Subcutaneous abdominal adipose tissue (tissue), 5 donors: ENCODE measurements around the gene PTPRQ.

Experiments
- H3K27ac ChIP-seq: one replicate; pipeline ENCODE4 v1.7.0; 2013; ENCODE audit warnings: low read depth, mild to moderate bottlenecking, inconsistent platforms, low read length, moderate library complexity
- H3K27me3 ChIP-seq, 5 donors: one replicate each; pipeline ENCODE4 v1.7.0; 2013; ENCODE audit warnings: low read length in 5 of 5, inconsistent platforms in 1 of 5; ENCODE audit not compliant: control insufficient read depth in 5 of 5, insufficient read depth in 4 of 5
- H3K36me3 ChIP-seq, 5 donors: one replicate each; pipeline ENCODE4 v1.7.0; 2013; ENCODE audit warnings: low read length in 5 of 5; ENCODE audit not compliant: control insufficient read depth in 5 of 5, insufficient read depth in 5 of 5
- H3K4me1 ChIP-seq, 5 donors: one replicate each; pipeline ENCODE4 v1.7.0; 2013; ENCODE audit warnings: low read length in 5 of 5, mild to moderate bottlenecking in 3 of 5, moderate library complexity in 1 of 5; ENCODE audit not compliant: control insufficient read depth in 5 of 5, insufficient read depth in 5 of 5
- H3K4me3 ChIP-seq, 5 donors: one replicate each; pipeline ENCODE4 v1.7.0; 2013; ENCODE audit warnings: low read length in 5 of 5, low read depth in 1 of 5
- H3K9ac ChIP-seq, 5 donors: one replicate each; pipeline ENCODE4 v1.7.0; 2013; ENCODE audit warnings: low read length in 5 of 5, mild to moderate bottlenecking in 4 of 5, moderate library complexity in 3 of 5
- H3K9me3 ChIP-seq, 5 donors: one replicate each; pipeline ENCODE4 v1.7.0; 2013; ENCODE audit warnings: low read length in 5 of 5; ENCODE audit not compliant: control insufficient read depth in 5 of 5
- donor health status: healthy.
- donor health status: healthy.
- donor health status: healthy.
- donor health status: healthy.
- donor health status: healthy.

Gene PTPRQ

GRCh38 chr12:80582431-80582830 is 138.4 kb downstream of the PTPRQ start:
- Histone ChIP-seq H3K36me3 (no peaks in the 10 kb centered on the region), H3K9ac (no peak overlapping the region), H3K4me3 (no peak overlapping the region), H3K9me3 (no peaks in the 10 kb centered on the region), H3K4me1 (no peaks in the 10 kb centered on the region), H3K27ac (no peak overlapping the region), H3K27me3 (no peaks in the 10 kb centered on the region)

GRCh38 chr12:80589077-80589476 is 145.0 kb downstream of the PTPRQ start:
- Histone ChIP-seq H3K36me3 (peaks cover 0 to 13% (median 0%) of the 10 kb centered on the region in 5 donors), H3K4me1 (no peaks in the 10 kb centered on the region), H3K27me3 (no peaks in the 10 kb centered on the region)

GRCh38 chr12:80590085-80590484 is 146.1 kb downstream of the PTPRQ start:
- H3K36me3 ChIP-seq = peaks cover 0 to 13% (median 0%) of the 10 kb centered on the region in 5 donors
- no peak overlapping the region for H3K27ac ChIP-seq
- no peak overlapping the region for H3K4me3 ChIP-seq
- no peaks in the 10 kb centered on the region for H3K9me3 ChIP-seq
- no peaks in the 10 kb centered on the region for H3K27me3 ChIP-seq
- no peaks in the 10 kb centered on the region for H3K4me1 ChIP-seq
- H3K9ac ChIP-seq = no peak overlapping the region

More at GRCh38 chr12:80589077-80589476, 145.0 kb downstream of the PTPRQ start:
- Histone ChIP-seq H3K9ac (no peak overlapping the region), H3K4me3 (no peak overlapping the region), H3K27ac (no peak overlapping the region), H3K9me3 (no peaks in the 10 kb centered on the region)

GRCh38 chr12:80593766-80594165 is 149.7 kb downstream of the PTPRQ start:
- H3K4me1 ChIP-seq = no peaks in the 10 kb centered on the region
- H3K27ac ChIP-seq = no peak overlapping the region
- no peaks in the 10 kb centered on the region for H3K9me3 ChIP-seq
- H3K27me3 ChIP-seq = no peaks in the 10 kb centered on the region
- no peak overlapping the region for H3K9ac ChIP-seq
- H3K4me3 ChIP-seq = no peak overlapping the region
- H3K36me3 ChIP-seq = peaks cover 0 to 8% (median 0%) of the 10 kb centered on the region in 5 donors

- H3K27me3 ChIP-seq = no peaks in the 10 kb centered on the region
- no peak overlapping the region for H3K4me3 ChIP-seq
- peaks cover 0 to 5% (median 0%) of the 10 kb centered on the region in 5 donors for H3K4me1 ChIP-seq
- H3K36me3 ChIP-seq = peaks cover 0 to 5% (median 0%) of the 10 kb centered on the region in 5 donors
- H3K9ac ChIP-seq = no peak overlapping the region
- H3K9me3 ChIP-seq = no peaks in the 10 kb centered on the region
- no peak overlapping the region for H3K27ac ChIP-seq
Observed at GRCh38 chr12:80596509-80596908, 152.5 kb downstream of the PTPRQ start.

GRCh38 chr12:80598004-80598606 is 154.1 kb downstream of the PTPRQ start:
- H3K27ac ChIP-seq = no peak overlapping the region
- H3K4me1 ChIP-seq = peaks cover 0 to 5% (median 0%) of the 10 kb centered on the region in 5 donors
- no peaks in the 10 kb centered on the region for H3K27me3 ChIP-seq
- H3K4me3 ChIP-seq = no peak overlapping the region
- H3K9me3 ChIP-seq = no peaks in the 10 kb centered on the region
- peaks cover 0 to 6% (median 0%) of the 10 kb centered on the region in 5 donors for H3K36me3 ChIP-seq
- H3K9ac ChIP-seq = no peak overlapping the region

GRCh38 chr12:80602455-80602854 is 158.4 kb downstream of the PTPRQ start:
- Histone ChIP-seq H3K27me3 (no peaks in the 10 kb centered on the region), H3K9me3 (no peaks in the 10 kb centered on the region), H3K9ac (no peak overlapping the region), H3K27ac (no peak overlapping the region), H3K36me3 (peaks cover 0 to 6% (median 0%) of the 10 kb centered on the region in 5 donors), H3K4me1 (peaks cover 0 to 5% (median 0%) of the 10 kb centered on the region in 5 donors), H3K4me3 (no peak overlapping the region)

- Histone ChIP-seq H3K36me3 (peaks cover 0 to 5% (median 0%) of the 10 kb centered on the region in 5 donors), H3K4me1 (no peaks in the 10 kb centered on the region), H3K9me3 (no peaks in the 10 kb centered on the region), H3K9ac (no peak overlapping the region), H3K4me3 (no peak overlapping the region), H3K27ac (no peak overlapping the region), H3K27me3 (no peaks in the 10 kb centered on the region)
Observed at GRCh38 chr12:80607361-80608135, 163.5 kb downstream of the PTPRQ start.

- Histone ChIP-seq H3K27ac (no peak overlapping the region), H3K9ac (no peak overlapping the region), H3K4me3 (no peak overlapping the region), H3K27me3 (no peaks in the 10 kb centered on the region), H3K4me1 (no peaks in the 10 kb centered on the region), H3K36me3 (peaks cover 0 to 6% (median 0%) of the 10 kb centered on the region in 5 donors), H3K9me3 (no peaks in the 10 kb centered on the region)
Observed at GRCh38 chr12:80617733-80618132, 173.7 kb downstream of the PTPRQ start.

- Histone ChIP-seq H3K27ac (no peak overlapping the region), H3K4me3 (no peak overlapping the region), H3K4me1 (no peaks in the 10 kb centered on the region), H3K27me3 (no peaks in the 10 kb centered on the region), H3K36me3 (peaks cover 0 to 3% (median 0%) of the 10 kb centered on the region in 5 donors), H3K9ac (no peak overlapping the region), H3K9me3 (no peaks in the 10 kb centered on the region)
Observed at GRCh38 chr12:80620281-80620680, 176.2 kb downstream of the PTPRQ start.
